IMR-90 (cell line): ENCODE data around the gene MCF2L. TPM values are rescaled to one million over a fixed set of nuclear protein-coding genes. Genes with fewer than 3 reads are reported as not detected.
A peak's percentile ranks its signal among the peaks of the same experiment; 100 is the strongest.

ENCODE experiments used
- ATAC-seq: fragments of 200-7000 bp; cut with Tn5 transposase; 2 replicates; pipeline ENCODE4 v1.9.1; 2020; ENCODE audit warnings: low read depth, mild to moderate bottlenecking, moderate library complexity
- Bru-seq: library from RNA; stranded (reverse); fragments of 400-500 nt; gene quantifications from one replicate; lab custom pipeline; 2021; lab: Mats Ljungman, UMichigan
- BruChase-seq, 2 experiments: library from RNA; stranded (reverse); fragments of 400-500 nt; gene quantifications; one replicate each; lab custom pipeline; 2021; lab: Mats Ljungman, UMichigan
- BruUV-seq: library from RNA; stranded (reverse); fragments of 400-500 nt; replicated peaks from 2 replicates; lab custom pipeline; 2021; lab: Mats Ljungman, UMichigan
- CTCF ChIA-PET: fragments of 300-600 bp; formaldehyde crosslinking; extraction: SDS; loops from one replicate; lab custom pipeline; 2021; ENCODE audit warnings: antibody characterized with exemption; lab: Yijun Ruan, JAX
- POLR2A ChIA-PET: fragments of 300-600 bp; sonication (Branson Sonifier 250); formaldehyde crosslinking; loops from one replicate; lab custom pipeline; 2022; ENCODE audit warnings: antibody characterized with exemption; ENCODE audit not compliant: unreplicated experiment; lab: Charles Lee
- DNase-seq: peaks from one replicate; pipeline ENCODE4 v3.0.0; 2013
- H2AFZ ChIP-seq: replicated peaks from 2 replicates; pipeline ENCODE3; 2013; ENCODE audit warnings: low read length, mild to moderate bottlenecking; ENCODE audit not compliant: poor library complexity
- H2AK5ac ChIP-seq: 2 replicates; pipeline ENCODE4 v1.6.1; 2013; ENCODE audit warnings: low read depth, low read length, inconsistent platforms
- H2AK9ac ChIP-seq: replicated peaks from 2 replicates; pipeline ENCODE3; 2013; ENCODE audit warnings: mild to moderate bottlenecking, low read depth, low read length, moderate library complexity; ENCODE audit not compliant: poor library complexity
- H2BK120ac ChIP-seq: 2 replicates; pipeline ENCODE4 v1.6.1; 2013; ENCODE audit warnings: low read depth, low read length, inconsistent platforms
- H2BK15ac ChIP-seq: 3 replicates; pipeline ENCODE4 v1.6.1; 2013; ENCODE audit warnings: low read depth, low read length, inconsistent platforms
- H2BK20ac ChIP-seq: 2 replicates; pipeline ENCODE4 v1.6.1; 2013; ENCODE audit warnings: low read depth, mild to moderate bottlenecking, inconsistent platforms, low read length, moderate library complexity
- H2BK5ac ChIP-seq: 2 replicates; pipeline ENCODE4 v1.6.1; 2013; ENCODE audit warnings: mild to moderate bottlenecking, low read depth, low read length, inconsistent platforms; ENCODE audit not compliant: poor library complexity, severe bottlenecking
- H3K14ac ChIP-seq: replicated peaks from 2 replicates; pipeline ENCODE4 v1.6.1; 2013; ENCODE audit warnings: low read depth, low read length, inconsistent platforms
- H3K18ac ChIP-seq: 2 replicates; pipeline ENCODE4 v1.6.1; 2013; ENCODE audit warnings: low read depth, low read length, control low read depth
- H3K23ac ChIP-seq: 2 replicates; pipeline ENCODE4 v1.6.1; 2013; ENCODE audit warnings: low read depth, low read length, inconsistent platforms
- H3K27ac ChIP-seq: 2 replicates; pipeline ENCODE4 v1.5.1; 2013; ENCODE audit warnings: mild to moderate bottlenecking, control low read depth, low read length; ENCODE audit not compliant: insufficient read depth
- H3K27me3 ChIP-seq: 2 replicates; pipeline ENCODE4 v1.6.1; 2013; ENCODE audit warnings: low read length; ENCODE audit not compliant: control insufficient read depth, insufficient read depth
- H3K36me3 ChIP-seq: 2 replicates; pipeline ENCODE4 v1.6.1; 2013; ENCODE audit warnings: low read length, mixed read lengths; ENCODE audit not compliant: control insufficient read depth, insufficient read depth
- H3K4ac ChIP-seq: 2 replicates; pipeline ENCODE4 v1.6.1; 2013; ENCODE audit warnings: low read depth, low read length, inconsistent platforms
- H3K4me1 ChIP-seq: 2 replicates; pipeline ENCODE4 v1.6.1; 2013; ENCODE audit warnings: low read length, mixed read lengths; ENCODE audit not compliant: control insufficient read depth, insufficient read depth
- H3K4me2 ChIP-seq: 2 replicates; pipeline ENCODE4 v1.6.1; 2013; ENCODE audit warnings: low read depth, mild to moderate bottlenecking, control low read depth, low read length, moderate library complexity
- H3K4me3 ChIP-seq: 2 replicates; pipeline ENCODE4 v1.5.1; 2013; ENCODE audit warnings: low read depth, mild to moderate bottlenecking, control low read depth, low read length, moderate library complexity; ENCODE audit not compliant: insufficient read depth
- H3K56ac ChIP-seq: 2 replicates; pipeline ENCODE4 v1.6.1; 2013; ENCODE audit warnings: low read length, inconsistent platforms; ENCODE audit not compliant: insufficient read depth; ENCODE audit errors: extremely low read depth
- H3K79me1 ChIP-seq, 2 experiments: 2 replicates each; pipeline ENCODE4 v1.6.1; 2013; ENCODE audit warnings: low read length in 2 of 2, inconsistent platforms in 1 of 2, low read depth in 1 of 2
- H3K9ac ChIP-seq: 2 replicates; pipeline ENCODE4 v1.6.1; 2013; ENCODE audit warnings: low read depth, low read length, control low read depth
- H3K9me1 ChIP-seq: 2 replicates; pipeline ENCODE4 v1.6.1; 2013; ENCODE audit warnings: low read length, inconsistent platforms; ENCODE audit not compliant: insufficient read depth
- H3K9me3 ChIP-seq: 2 replicates; pipeline ENCODE4 v1.6.1; 2013; ENCODE audit warnings: low read length; ENCODE audit not compliant: control insufficient read depth, insufficient read depth
- H4K20me1 ChIP-seq: 2 replicates; pipeline ENCODE4 v1.6.1; 2013; ENCODE audit warnings: low read length, inconsistent platforms; ENCODE audit not compliant: insufficient read depth
- H4K5ac ChIP-seq: 2 replicates; pipeline ENCODE4 v1.6.1; 2013; ENCODE audit warnings: mild to moderate bottlenecking, low read depth, low read length, control low read depth
- H4K8ac ChIP-seq, 2 experiments: 2 replicates each; pipeline ENCODE4 v1.6.1; 2013; ENCODE audit warnings: low read depth in 2 of 2, low read length in 2 of 2, control low read depth in 1 of 2, inconsistent platforms in 1 of 2
- H4K91ac ChIP-seq: 2 replicates; pipeline ENCODE4 v1.6.1; 2013; ENCODE audit warnings: low read depth, low read length, inconsistent platforms; ENCODE audit not compliant: insufficient read depth
- BHLHE40 ChIP-seq: fragments of 150-350 bp; IDR thresholded peaks from 2 replicates; pipeline ENCODE4 v1.6.1; 2016; ENCODE audit warnings: mild to moderate bottlenecking, low read depth, low read length
- CTCF ChIP-seq: conservative IDR thresholded peaks from 2 replicates; pipeline ENCODE4 v1.5.1; 2012; ENCODE audit warnings: mild to moderate bottlenecking, low read depth, low read length, improper control_type of control experiment
- RAD21 ChIP-seq: IDR thresholded peaks from 2 replicates; pipeline ENCODE4 v1.6.1; 2012; ENCODE audit warnings: low read length, improper control_type of control experiment
- WGBS, 2 experiments: methylation state at CpG; one replicate each; pipeline versions ENCODE4 v1.1.5 to v1.1.7; 2013; ENCODE audit warnings: missing lambda C conversion rate in 2 of 2; ENCODE audit not compliant: insufficient read length in 1 of 2; ENCODE audit errors: extremely low coverage in 2 of 2; 5-methylcytosine and 5-hydroxymethylcytosine counted together
- dilution Hi-C: fragments of 300-500 bp; cut with HindIII; formaldehyde crosslinking; loops from one replicate; pipeline ENCODE4 v1.14.3; 2018; ENCODE audit warnings: low sequenced_read_pairs; ENCODE audit not compliant: unreplicated experiment
- in situ Hi-C: fragments of 300-500 bp; cut with MboI; formaldehyde crosslinking; loops from 3 replicates; pipeline ENCODE4 v1.14.3; 2019; ENCODE audit warnings: low sequenced_read_pairs, inconsistent platforms, mixed read lengths
- intact Hi-C: fragments of 100-400 bp; cut with micrococcal nuclease; formaldehyde crosslinking; loops from 2 replicates; pipeline ENCODE4 v1.10.0; 2022
- long read RNA-seq: library from polyadenylated mRNA; unstranded; transcript quantifications from one replicate; pipeline ENCODE4 v2.0.0, GENCODE V29; 2021; ENCODE audit not compliant: unreplicated experiment
- polyA plus RNA-seq, 3 experiments: library from polyadenylated mRNA; depleted of rRNA; stranded (reverse); fragments of >200 nt; gene quantifications; 2 replicates each; pipeline ENCODE4 v1.2.3, GENCODE V29; 2012; ENCODE audit warnings: low replicate concordance in 1 of 3
- total RNA-seq: library from RNA; depleted of rRNA; stranded (reverse); fragments of >200 nt; gene quantifications from 2 replicates; pipeline ENCODE4 v1.2.3, GENCODE V29; 2012; rRNA removed

MCF2L gene, protein sequence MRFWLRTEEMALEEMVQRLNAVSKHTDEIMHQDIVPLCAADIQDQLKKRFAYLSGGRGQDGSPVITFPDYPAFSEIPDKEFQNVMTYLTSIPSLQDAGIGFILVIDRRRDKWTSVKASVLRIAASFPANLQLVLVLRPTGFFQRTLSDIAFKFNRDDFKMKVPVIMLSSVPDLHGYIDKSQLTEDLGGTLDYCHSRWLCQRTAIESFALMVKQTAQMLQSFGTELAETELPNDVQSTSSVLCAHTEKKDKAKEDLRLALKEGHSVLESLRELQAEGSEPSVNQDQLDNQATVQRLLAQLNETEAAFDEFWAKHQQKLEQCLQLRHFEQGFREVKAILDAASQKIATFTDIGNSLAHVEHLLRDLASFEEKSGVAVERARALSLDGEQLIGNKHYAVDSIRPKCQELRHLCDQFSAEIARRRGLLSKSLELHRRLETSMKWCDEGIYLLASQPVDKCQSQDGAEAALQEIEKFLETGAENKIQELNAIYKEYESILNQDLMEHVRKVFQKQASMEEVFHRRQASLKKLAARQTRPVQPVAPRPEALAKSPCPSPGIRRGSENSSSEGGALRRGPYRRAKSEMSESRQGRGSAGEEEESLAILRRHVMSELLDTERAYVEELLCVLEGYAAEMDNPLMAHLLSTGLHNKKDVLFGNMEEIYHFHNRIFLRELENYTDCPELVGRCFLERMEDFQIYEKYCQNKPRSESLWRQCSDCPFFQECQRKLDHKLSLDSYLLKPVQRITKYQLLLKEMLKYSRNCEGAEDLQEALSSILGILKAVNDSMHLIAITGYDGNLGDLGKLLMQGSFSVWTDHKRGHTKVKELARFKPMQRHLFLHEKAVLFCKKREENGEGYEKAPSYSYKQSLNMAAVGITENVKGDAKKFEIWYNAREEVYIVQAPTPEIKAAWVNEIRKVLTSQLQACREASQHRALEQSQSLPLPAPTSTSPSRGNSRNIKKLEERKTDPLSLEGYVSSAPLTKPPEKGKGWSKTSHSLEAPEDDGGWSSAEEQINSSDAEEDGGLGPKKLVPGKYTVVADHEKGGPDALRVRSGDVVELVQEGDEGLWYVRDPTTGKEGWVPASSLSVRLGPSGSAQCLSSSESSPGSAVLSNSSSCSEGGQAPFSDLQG
- 0.18 TPM in 1 of 2 replicates, not detected in the other for total RNA-seq
- polyA plus RNA-seq (2012; rRNA removed) = not detected in 2 replicates
- 0.02 and 0.09 TPM in 2 replicates for polyA plus RNA-seq (2012; cell fraction: cytosol; rRNA removed)
- 0.09 and 0.11 TPM in 2 replicates for polyA plus RNA-seq (2012; cell fraction: nucleus; rRNA removed; ENCODE audit: low replicate concordance)
- Bru-seq, nascent RNA = percentile 5 among the genes with signal in this experiment
- percentile 4 among the genes with signal in this experiment for BruChase-seq, experiment 1, labeled RNA remaining after a 6-hour chase
- BruChase-seq, experiment 2, labeled RNA remaining after a 2-hour chase = percentile 5 among the genes with signal in this experiment
- long read RNA-seq = 0 reads

DNA sequence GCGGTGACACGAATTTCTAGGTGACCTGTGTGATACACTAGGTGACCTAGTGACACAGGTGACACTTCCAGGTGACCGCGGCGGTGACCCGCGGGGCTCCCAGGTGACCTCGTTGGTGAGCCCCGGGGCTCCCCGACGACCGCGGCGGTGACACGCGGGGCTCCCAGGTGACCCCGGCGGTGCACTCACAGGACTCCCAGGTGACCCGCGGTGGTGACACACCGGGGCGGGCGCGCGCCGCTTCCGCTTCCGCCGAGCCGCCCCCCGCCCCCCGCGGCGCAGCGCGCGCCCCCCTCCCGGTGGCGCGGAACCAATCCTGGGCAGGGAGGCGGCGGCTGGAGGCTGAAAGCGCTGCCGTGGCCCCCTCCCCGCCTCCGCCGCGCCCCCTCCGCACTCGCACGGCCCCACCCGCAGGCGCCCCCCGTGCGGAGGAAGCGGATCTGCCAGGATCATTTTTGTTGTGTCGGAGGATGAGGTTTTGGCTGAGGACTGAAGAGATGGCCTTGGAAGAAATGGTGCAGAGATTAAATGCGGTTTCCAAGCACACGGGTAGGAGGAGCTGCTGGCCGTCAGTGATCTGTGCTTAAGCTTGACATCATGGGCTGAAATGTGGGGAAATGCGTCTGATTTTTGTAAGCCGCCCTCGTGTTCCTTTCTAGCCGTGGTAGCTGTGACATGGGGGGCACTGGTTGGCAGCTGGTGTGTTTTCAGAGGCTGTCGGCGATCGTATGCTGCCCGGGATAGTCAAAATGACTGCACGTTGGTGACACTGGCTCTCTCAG, at the start of gene MCF2L:
Gene MCF2L, plus strand, starts transcription at position 305 of the 782 bp plus-strand sequence. Its CDS starts 166 bp downstream, at position 471.
- peak within 1 kb of the TSS; percentile 43; the same call in 1 of the 2 replicates for H3K4me2 ChIP-seq
- no peak within 1 kb of the TSS for H4K91ac ChIP-seq
- H3K27me3 ChIP-seq = peaks cover 63% of the 10 kb centered on the region
- no peak within 1 kb of the TSS for H4K5ac ChIP-seq
- H3K23ac ChIP-seq = no peak within 1 kb of the TSS
- H2BK120ac ChIP-seq = no peak within 1 kb of the TSS
- intact Hi-C loops (no loop called here), in situ Hi-C loops (no loop called here), dilution Hi-C loops (no loop called here)
- H2BK15ac ChIP-seq = no peak within 1 kb of the TSS
- no peaks in the 10 kb centered on the region for H3K36me3 ChIP-seq
- no peak within 1 kb of the TSS for H3K4ac ChIP-seq
- no peak within 1 kb of the TSS for H3K18ac ChIP-seq
- no TSS peak for BruUV-seq
- ATAC-seq = peak; percentile 72
- no peak within 1 kb of the TSS for H3K9ac ChIP-seq
- H3K4me1 ChIP-seq = no peaks in the 10 kb centered on the region
- no peak within 1 kb of the TSS for H3K56ac ChIP-seq
- no peak within 1 kb of the TSS for H4K8ac ChIP-seq
- H3K79me1 ChIP-seq = no peaks in the 10 kb centered on the region
- ChIA-PET POLR2A (no interaction called here), CTCF (no interaction called here)
- peak within 1 kb of the TSS; percentile 72 for H2AK9ac ChIP-seq
- peak; percentile 31 for DNase-seq
- no peaks in the 10 kb centered on the region for H4K20me1 ChIP-seq
- no peak within 1 kb of the TSS for H2BK5ac ChIP-seq
- H3K14ac ChIP-seq = no peak within 1 kb of the TSS
- H3K4me3 ChIP-seq = no peak within 1 kb of the TSS; the same call in 1 of the 2 replicates
- no peak within 1 kb of the TSS for H2BK20ac ChIP-seq
- H3K27ac ChIP-seq = no peak within 1 kb of the TSS
- TF ChIP-seq BHLHE40 (no peak), CTCF (peak; percentile 26; the same call in 1 of the 2 replicates), RAD21 (0 out of 2 replicates have a peak, but pooled peaks have one; percentile 19)
- H3K9me1 ChIP-seq = no peaks in the 10 kb centered on the region
- 0% methylated on average over 18 of the region's 69 CpGs; no CpG with 5 or more reads in 1 of the 2 experiments for WGBS, 2 experiments
- H2AK5ac ChIP-seq = no peak within 1 kb of the TSS
- H2AFZ ChIP-seq = peak within 1 kb of the TSS; percentile 58
- H3K9me3 ChIP-seq = peaks cover 7% of the 10 kb centered on the region
